SK-N-SH (cell line): ENCODE data around the gene SCARB1.

ENCODE experiments used
- CTCF ChIP-seq: fragments of 200-600 bp; sonication (generic); IDR thresholded peaks from 2 replicates; pipeline ENCODE4 v1.6.1; 2017; ENCODE audit warnings: antibody characterized with exemption, mild to moderate bottlenecking, moderate library complexity
- MAX ChIP-seq: IDR thresholded peaks from 2 replicates; pipeline ENCODE4 v1.4.0; 2012; ENCODE audit warnings: low read depth
- SIN3A ChIP-seq: IDR thresholded peaks from 2 replicates; pipeline ENCODE4 v1.6.1; 2012; ENCODE audit warnings: low read depth, mild to moderate bottlenecking, low read length, moderate library complexity, borderline replicate concordance
- TEAD4 ChIP-seq: IDR thresholded peaks from 2 replicates; pipeline ENCODE4 v1.4.0; 2012; ENCODE audit warnings: mild to moderate bottlenecking, borderline replicate concordance; ENCODE audit not compliant: insufficient read depth
- USF1 ChIP-seq: IDR thresholded peaks from 2 replicates; pipeline ENCODE4 v1.4.0; 2012; ENCODE audit warnings: low read depth, borderline replicate concordance
- YY1 ChIP-seq: IDR thresholded peaks from 2 replicates; pipeline ENCODE4 v1.4.0; 2012; ENCODE audit warnings: low read depth, mild to moderate bottlenecking

GRCh38 chr12:124774054-124774461 lies 89.6 kb downstream of the SCARB1 start:
- TF ChIP-seq SIN3A (no peak), MAX (no peak), YY1 (no peak), TEAD4 (no peak), CTCF (no peak), USF1 (no peak)
